Measurements from ENCODE around the gene SETD3.

Gene SETD3

GRCh38 chr14:99424306-99424877 lies 56.3 kb downstream of the SETD3 start:
- no peak for DNase-seq (ENCODE audit: low read depth in 2 of 2)

- no peak for DNase-seq (ENCODE audit: low read depth in 2 of 2)
These were observed 57.2 kb downstream of the SETD3 start for GRCh38 chr14:99423434-99423833.

- DNase-seq (ENCODE audit: low read depth in 2 of 2): no peak
These were observed 58.2 kb downstream of the SETD3 start for GRCh38 chr14:99422228-99423010.

- peak in 1 of 2 experiments; percentile 5 for DNase-seq (ENCODE audit: low read depth in 2 of 2)
These were observed 59.9 kb downstream of the SETD3 start for GRCh38 chr14:99420711-99421110.

- DNase-seq (ENCODE audit: low read depth in 2 of 2): no peak
These were observed 60.8 kb downstream of the SETD3 start for GRCh38 chr14:99419905-99420304.

GRCh38 chr14:99418242-99418641 lies 62.4 kb downstream of the SETD3 start:
- no peak for DNase-seq (ENCODE audit: low read depth in 2 of 2)

- DNase-seq (ENCODE audit: low read depth in 2 of 2): no peak
These were observed 63.8 kb downstream of the SETD3 start for GRCh38 chr14:99416909-99417308.

- DNase-seq (ENCODE audit: low read depth in 2 of 2): peak; percentile 53 to 59
These were observed 65.0 kb downstream of the SETD3 start for GRCh38 chr14:99415496-99416281.

GRCh38 chr14:99413911-99414310 lies 66.7 kb downstream of the SETD3 start:
- no peak for DNase-seq (ENCODE audit: low read depth in 2 of 2)

- DNase-seq (ENCODE audit: low read depth in 2 of 2): no peak
These were observed 67.5 kb downstream of the SETD3 start for GRCh38 chr14:99413172-99413571.

- no peak for DNase-seq (ENCODE audit: low read depth in 2 of 2)
These were observed 68.3 kb downstream of the SETD3 start for GRCh38 chr14:99412117-99413061.

- no peak for DNase-seq (ENCODE audit: low read depth in 2 of 2)
These were observed 70.6 kb downstream of the SETD3 start for GRCh38 chr14:99410019-99410418.

- DNase-seq (ENCODE audit: low read depth in 2 of 2): no peak
These were observed 71.7 kb downstream of the SETD3 start for GRCh38 chr14:99408971-99409289.

- DNase-seq (ENCODE audit: low read depth in 2 of 2): no peak
These were observed 72.2 kb downstream of the SETD3 start for GRCh38 chr14:99408286-99408970.

GRCh38 chr14:99407416-99407815 lies 73.2 kb downstream of the SETD3 start:
- no peak for DNase-seq (ENCODE audit: low read depth in 2 of 2)

- no peak for DNase-seq (ENCODE audit: low read depth in 2 of 2)
These were observed 77.7 kb downstream of the SETD3 start for GRCh38 chr14:99402950-99403349.

GRCh38 chr14:99402285-99402648 lies 78.4 kb downstream of the SETD3 start:
- DNase-seq (ENCODE audit: low read depth in 2 of 2): no peak

GRCh38 chr14:99401621-99402284 lies 78.9 kb downstream of the SETD3 start:
- DNase-seq (ENCODE audit: low read depth in 2 of 2): no peak

- DNase-seq (ENCODE audit: low read depth in 2 of 2): no peak
These were observed 79.4 kb downstream of the SETD3 start for GRCh38 chr14:99401211-99401610.

GRCh38 chr14:99397698-99398097 lies 83.0 kb downstream of the SETD3 start:
- DNase-seq (ENCODE audit: low read depth in 2 of 2): no peak

Data from fibroblast of skin of left biceps (primary cell).